ENCODE results near the gene CTSA.

The CTSA gene

GRCh38 chr20:45911486-45912343, 20.6 kb downstream of the CTSA start, which contains the start of gene PLTP:
Gene PLTP (minus strand): TSS chr20:45912155. CDS start chr20:45911452, 703 bp downstream.
- no peak for TF ChIP-seq TAF1 (IDR thresholded peaks at IDR 0.05; ENCODE audit: borderline replicate concordance, insufficient read depth, low read length)

- TF ChIP-seq SIN3A (IDR thresholded peaks at IDR 0.05; ENCODE audit: borderline replicate concordance, insufficient read depth, low read length) = no peak
- TF ChIP-seq TAF1 (IDR thresholded peaks at IDR 0.05; ENCODE audit: borderline replicate concordance, insufficient read depth, low read length) = no peak
- TF ChIP-seq FOXP2 (optimal IDR thresholded peaks at IDR 0.05; ENCODE audit: borderline replicate concordance, extremely low read depth, extremely low read length, insufficient read depth) = no peak
- TF ChIP-seq POLR2AphosphoS5 (IDR thresholded peaks at IDR 0.05; ENCODE audit: low read depth, low read length) = no peak
- TF ChIP-seq REST (IDR thresholded peaks at IDR 0.05; ENCODE audit: insufficient read depth in 1 of 2, low read depth in 2 of 2, low read length in 2 of 2) = no peak
Measured at GRCh38 chr20:45912344-45912682, 21.2 kb downstream of the CTSA start.

GRCh38 chr20:45913116-45913515, 22.0 kb downstream of the CTSA start:
- no peak for TF ChIP-seq SIN3A (IDR thresholded peaks at IDR 0.05; ENCODE audit: borderline replicate concordance, insufficient read depth, low read length)
- TF ChIP-seq POLR2AphosphoS5 (IDR thresholded peaks at IDR 0.05; ENCODE audit: low read depth, low read length) = no peak
- no peak for TF ChIP-seq REST (IDR thresholded peaks at IDR 0.05; ENCODE audit: insufficient read depth in 1 of 2, low read depth in 2 of 2, low read length in 2 of 2)
- TF ChIP-seq TAF1 (IDR thresholded peaks at IDR 0.05; ENCODE audit: borderline replicate concordance, insufficient read depth, low read length) = no peak
- TF ChIP-seq FOXP2 (optimal IDR thresholded peaks at IDR 0.05; ENCODE audit: borderline replicate concordance, extremely low read depth, extremely low read length, insufficient read depth) = no peak

GRCh38 chr20:45917790-45918141, 26.6 kb downstream of the CTSA start:
- TF ChIP-seq POLR2AphosphoS5 (IDR thresholded peaks at IDR 0.05; ENCODE audit: low read depth, low read length) (no peak), TAF1 (IDR thresholded peaks at IDR 0.05; ENCODE audit: borderline replicate concordance, insufficient read depth, low read length) (no peak), SIN3A (IDR thresholded peaks at IDR 0.05; ENCODE audit: borderline replicate concordance, insufficient read depth, low read length) (no peak), REST (IDR thresholded peaks at IDR 0.05; ENCODE audit: insufficient read depth in 1 of 2, low read depth in 2 of 2, low read length in 2 of 2) (no peak), FOXP2 (optimal IDR thresholded peaks at IDR 0.05; ENCODE audit: borderline replicate concordance, extremely low read depth, extremely low read length, insufficient read depth) (no peak)

- TF ChIP-seq FOXP2 (optimal IDR thresholded peaks at IDR 0.05; ENCODE audit: borderline replicate concordance, extremely low read depth, extremely low read length, insufficient read depth) = no peak
- TF ChIP-seq POLR2AphosphoS5 (IDR thresholded peaks at IDR 0.05; ENCODE audit: low read depth, low read length) = no peak
- no peak for TF ChIP-seq TAF1 (IDR thresholded peaks at IDR 0.05; ENCODE audit: borderline replicate concordance, insufficient read depth, low read length)
- no peak for TF ChIP-seq SIN3A (IDR thresholded peaks at IDR 0.05; ENCODE audit: borderline replicate concordance, insufficient read depth, low read length)
- TF ChIP-seq REST (IDR thresholded peaks at IDR 0.05; ENCODE audit: insufficient read depth in 1 of 2, low read depth in 2 of 2, low read length in 2 of 2) = no peak
Measured at GRCh38 chr20:45918182-45918737, 27.1 kb downstream of the CTSA start.

Measured in PFSK-1 (cell line).